HEK293T (cell line): ENCODE data around the gene KIAA1549.

Source experiments
- BHLHE40 ChIP-seq: fragments of 450-650 bp; IDR thresholded peaks from 2 replicates; pipeline ENCODE4 v1.6.1; 2016; ENCODE audit warnings: mild to moderate bottlenecking, moderate library complexity, borderline replicate concordance
- CTBP1 ChIP-seq: fragments of 450-650 bp; IDR thresholded peaks from 2 replicates; pipeline ENCODE4 v1.6.1; 2016; ENCODE audit warnings: borderline replicate concordance
- ELF4 ChIP-seq: fragments of 450-650 bp; IDR thresholded peaks from 2 replicates; pipeline ENCODE4 v1.6.1; 2017; ENCODE audit warnings: antibody characterized with exemption
- FOXA1 ChIP-seq: fragments of 450-650 bp; IDR thresholded peaks from 2 replicates; pipeline ENCODE4 v1.6.1; 2016; ENCODE audit warnings: mild to moderate bottlenecking
- FOXK2 ChIP-seq: fragments of 450-650 bp; IDR thresholded peaks from 2 replicates; pipeline ENCODE4 v1.6.1; 2016; ENCODE audit warnings: mild to moderate bottlenecking
- FOXM1 ChIP-seq: fragments of 450-650 bp; IDR thresholded peaks from 2 replicates; pipeline ENCODE4 v1.6.1; 2017; ENCODE audit warnings: mild to moderate bottlenecking, borderline replicate concordance
- HDGF ChIP-seq: fragments of 450-650 bp; IDR thresholded peaks from 2 replicates; pipeline ENCODE4 v1.6.1; 2017; ENCODE audit warnings: antibody characterized with exemption, borderline replicate concordance
- NFRKB ChIP-seq: fragments of 450-650 bp; IDR thresholded peaks from 2 replicates; pipeline ENCODE4 v1.6.1; 2016; ENCODE audit warnings: mild to moderate bottlenecking, moderate library complexity
- SP1 ChIP-seq: fragments of 450-650 bp; IDR thresholded peaks from 2 replicates; pipeline ENCODE4 v1.6.1; 2017
- ZNF384 ChIP-seq: fragments of 450-650 bp; IDR thresholded peaks from 2 replicates; pipeline ENCODE4 v1.6.1; 2016
- TF ChIP-seq, protein P1 (sequence below): fragments of 450-650 bp; IDR thresholded peaks from 2 replicates; pipeline ENCODE4 v1.6.1; 2016

GRCh38 chr7:138869353-138869752 is 111.8 kb downstream of the KIAA1549 start:
- TF ChIP-seq ELF4 (no peak), FOXA1 (no peak), FOXM1 (no peak), FOXK2 (no peak), SP1 (no peak), CTBP1 (no peak), HDGF (no peak), BHLHE40 (no peak), NFRKB (no peak), ZNF384 (no peak)
- TF ChIP-seq, protein P1, sequence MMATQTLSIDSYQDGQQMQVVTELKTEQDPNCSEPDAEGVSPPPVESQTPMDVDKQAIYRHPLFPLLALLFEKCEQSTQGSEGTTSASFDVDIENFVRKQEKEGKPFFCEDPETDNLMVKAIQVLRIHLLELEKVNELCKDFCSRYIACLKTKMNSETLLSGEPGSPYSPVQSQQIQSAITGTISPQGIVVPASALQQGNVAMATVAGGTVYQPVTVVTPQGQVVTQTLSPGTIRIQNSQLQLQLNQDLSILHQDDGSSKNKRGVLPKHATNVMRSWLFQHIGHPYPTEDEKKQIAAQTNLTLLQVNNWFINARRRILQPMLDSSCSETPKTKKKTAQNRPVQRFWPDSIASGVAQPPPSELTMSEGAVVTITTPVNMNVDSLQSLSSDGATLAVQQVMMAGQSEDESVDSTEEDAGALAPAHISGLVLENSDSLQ = no peak
